ENCODE measurements around the gene VPS35.
"Not testable (repeated sequence)": the region's sequence is repeated elsewhere in the genome, so short reads cannot be mapped to it uniquely, and the experiment has no call there.

The VPS35 gene

DNA sequence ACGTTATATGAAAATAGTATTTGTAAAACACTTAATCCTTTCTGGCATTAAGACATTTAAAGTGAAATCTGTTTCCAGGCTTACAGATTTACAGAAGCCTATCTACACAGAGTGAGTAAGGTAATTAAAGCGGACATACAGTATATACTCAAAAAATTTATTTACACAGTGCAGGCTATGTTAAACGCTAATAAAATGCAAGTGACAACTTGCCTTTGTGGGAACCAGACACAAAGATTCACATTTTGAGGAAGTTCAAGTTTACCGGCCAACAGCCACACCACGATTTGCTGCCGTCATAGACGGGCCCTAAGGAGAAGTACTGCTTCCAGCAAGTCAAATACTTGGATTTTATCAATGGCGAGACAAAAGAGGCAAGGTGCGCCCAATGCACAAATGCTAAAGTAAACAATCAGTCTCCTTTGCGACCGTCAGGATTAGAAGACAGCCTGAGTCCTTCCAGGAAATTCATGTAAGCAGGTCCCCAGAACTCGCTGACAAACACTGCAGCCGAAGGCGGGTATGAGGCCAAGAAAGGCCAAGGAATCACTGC, 801 bp downstream of the VPS35 start:
- CTCF ChIA-PET = no interaction called here
- POLR2A ChIA-PET = no interaction called here
- no peak for DNase-seq (ENCODE audit: low read depth, low spot score)
- H3K4me3 ChIP-seq (ENCODE audit: low read depth, low read length) = peak overlapping the region; percentile 89
- TF ChIP-seq, protein P1, sequence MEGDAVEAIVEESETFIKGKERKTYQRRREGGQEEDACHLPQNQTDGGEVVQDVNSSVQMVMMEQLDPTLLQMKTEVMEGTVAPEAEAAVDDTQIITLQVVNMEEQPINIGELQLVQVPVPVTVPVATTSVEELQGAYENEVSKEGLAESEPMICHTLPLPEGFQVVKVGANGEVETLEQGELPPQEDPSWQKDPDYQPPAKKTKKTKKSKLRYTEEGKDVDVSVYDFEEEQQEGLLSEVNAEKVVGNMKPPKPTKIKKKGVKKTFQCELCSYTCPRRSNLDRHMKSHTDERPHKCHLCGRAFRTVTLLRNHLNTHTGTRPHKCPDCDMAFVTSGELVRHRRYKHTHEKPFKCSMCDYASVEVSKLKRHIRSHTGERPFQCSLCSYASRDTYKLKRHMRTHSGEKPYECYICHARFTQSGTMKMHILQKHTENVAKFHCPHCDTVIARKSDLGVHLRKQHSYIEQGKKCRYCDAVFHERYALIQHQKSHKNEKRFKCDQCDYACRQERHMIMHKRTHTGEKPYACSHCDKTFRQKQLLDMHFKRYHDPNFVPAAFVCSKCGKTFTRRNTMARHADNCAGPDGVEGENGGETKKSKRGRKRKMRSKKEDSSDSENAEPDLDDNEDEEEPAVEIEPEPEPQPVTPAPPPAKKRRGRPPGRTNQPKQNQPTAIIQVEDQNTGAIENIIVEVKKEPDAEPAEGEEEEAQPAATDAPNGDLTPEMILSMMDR (IDR thresholded peaks at IDR 0.05; ENCODE audit: insufficient read depth, low read length, missing control alignments) = no peak

DNA sequence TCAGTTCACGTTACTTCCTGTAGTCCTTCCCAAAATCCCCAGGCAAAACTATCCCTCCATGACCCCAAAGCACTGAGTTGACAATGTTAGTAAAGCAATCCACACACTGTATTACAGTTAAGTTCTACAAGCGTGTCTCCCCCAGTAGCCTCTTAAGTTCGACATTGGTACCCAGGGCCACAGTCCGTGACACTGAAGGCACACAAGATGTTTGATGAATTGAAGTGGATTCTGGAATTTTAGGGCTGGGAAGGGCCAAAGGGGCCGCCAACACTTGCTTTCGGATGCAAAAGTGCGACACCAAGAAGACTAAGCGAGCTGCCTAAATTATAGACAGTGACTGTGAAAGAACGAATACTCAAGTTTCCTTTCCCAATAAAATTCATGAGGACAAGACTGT, 1.5 kb downstream of the VPS35 start:
- POLR2A ChIA-PET = no interaction called here
- peak overlapping the region; percentile 89 for H3K4me3 ChIP-seq (ENCODE audit: low read depth, low read length)
- CTCF ChIA-PET = interaction anchor here (1.5 to 1.6 kb wide), 3 partner anchors 13 to 114 kb away, joined by 4 to 13 read pairs (median 8); no protein-coding TSS in a partner anchor
- no peak for DNase-seq (ENCODE audit: low read depth, low spot score)
- TF ChIP-seq, protein P1 (IDR thresholded peaks at IDR 0.05; ENCODE audit: insufficient read depth, low read length, missing control alignments) = no peak

DNA sequence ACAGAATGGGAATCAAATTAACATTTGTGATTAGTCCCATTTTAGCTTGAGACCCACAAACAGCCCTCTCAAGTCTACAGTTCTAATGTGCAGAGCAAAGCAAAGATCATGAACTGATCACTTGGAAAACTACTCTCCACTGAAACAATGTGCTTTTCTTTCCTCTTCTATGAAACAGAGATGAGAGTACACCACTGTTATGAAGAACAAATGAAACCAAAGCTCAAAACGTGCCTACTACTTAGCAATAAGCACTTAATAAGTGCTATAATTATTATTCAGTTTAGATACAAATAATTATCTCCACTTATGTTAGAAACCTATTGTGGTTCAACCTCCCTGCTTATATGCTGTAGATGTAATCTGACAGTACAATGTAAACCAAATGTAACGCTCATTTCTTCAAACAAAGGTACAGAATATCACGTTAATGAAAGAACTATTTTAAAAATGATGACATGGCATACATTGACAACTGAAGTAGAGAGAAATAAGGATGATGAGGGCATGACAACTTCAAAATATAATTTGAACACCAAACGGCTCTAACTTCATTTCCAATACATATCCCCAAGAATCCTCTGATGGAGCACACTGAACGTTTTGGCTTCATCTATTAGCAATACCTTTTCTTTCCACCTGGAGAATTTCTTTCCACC, 2.0 kb downstream of the VPS35 start:
- TF ChIP-seq, protein P1 (IDR thresholded peaks at IDR 0.05; ENCODE audit: insufficient read depth, low read length, missing control alignments) = no peak
- DNase-seq (ENCODE audit: low read depth, low spot score) = no peak
- CTCF ChIA-PET = interaction anchor here (0.6 to 1.6 kb wide), 4 partner anchors 13 to 192 kb away, joined by 3 to 13 read pairs (median 6); no protein-coding TSS in a partner anchor
- POLR2A ChIA-PET = no interaction called here
- H3K4me3 ChIP-seq (ENCODE audit: low read depth, low read length) = no peak overlapping the region; the same call in 1 of the 2 replicates

DNA sequence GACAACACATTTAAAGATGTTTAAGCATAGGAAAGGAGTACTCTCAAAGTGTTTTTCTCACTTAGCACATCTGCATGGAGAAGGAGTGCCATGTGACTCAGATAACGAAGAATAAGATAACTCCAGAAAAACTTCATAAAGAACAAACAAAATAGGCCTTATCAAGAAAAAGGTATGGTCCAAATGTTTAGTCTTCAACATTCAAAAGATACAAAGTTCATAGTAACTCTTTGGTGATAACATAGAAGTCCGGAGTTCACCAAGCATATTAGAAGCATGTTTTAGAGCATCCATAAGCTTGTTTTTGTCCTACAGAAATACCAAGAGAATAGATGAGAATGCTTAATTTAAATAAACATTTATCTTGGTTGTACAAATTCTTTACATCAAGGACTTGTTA, 7.1 kb downstream of the VPS35 start:
- DNase-seq (ENCODE audit: low read depth, low spot score); H3K4me3 ChIP-seq (ENCODE audit: low read depth, low read length); POLR2A ChIA-PET: not testable (repeated sequence)
- CTCF ChIA-PET = interaction anchor here (1.3 to 1.8 kb wide), 3 partner anchors 8 to 120 kb away, joined by 3 to 8 read pairs (median 6); no protein-coding TSS in a partner anchor

DNA sequence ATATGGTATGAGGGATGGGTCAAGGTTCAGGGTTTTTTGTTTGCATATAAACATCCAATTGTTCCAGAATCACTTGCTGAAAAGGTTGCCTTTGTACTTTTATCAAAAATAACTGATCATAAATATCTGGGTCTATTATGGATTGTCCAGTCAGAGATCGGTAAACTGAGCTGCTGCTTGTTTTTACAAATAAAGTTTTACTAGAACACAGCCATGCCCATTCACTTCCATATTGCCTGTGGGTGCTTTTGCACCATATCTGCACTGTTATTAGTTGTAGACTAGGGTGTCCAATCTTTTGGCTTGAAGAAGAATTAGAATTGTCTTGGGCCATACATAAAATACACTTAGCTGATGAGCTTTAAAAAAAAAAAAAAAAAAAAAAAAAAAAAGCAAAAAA, 11.0 kb downstream of the VPS35 start:
- DNase-seq (ENCODE audit: low read depth, low spot score); H3K4me3 ChIP-seq (ENCODE audit: low read depth, low read length); POLR2A ChIA-PET: not testable (repeated sequence)
- CTCF ChIA-PET = interaction anchor here (0.7 to 5.5 kb wide), 7 partner anchors 10 to 252 kb away, joined by 3 to 91 read pairs (median 5); no protein-coding TSS in a partner anchor

DNA sequence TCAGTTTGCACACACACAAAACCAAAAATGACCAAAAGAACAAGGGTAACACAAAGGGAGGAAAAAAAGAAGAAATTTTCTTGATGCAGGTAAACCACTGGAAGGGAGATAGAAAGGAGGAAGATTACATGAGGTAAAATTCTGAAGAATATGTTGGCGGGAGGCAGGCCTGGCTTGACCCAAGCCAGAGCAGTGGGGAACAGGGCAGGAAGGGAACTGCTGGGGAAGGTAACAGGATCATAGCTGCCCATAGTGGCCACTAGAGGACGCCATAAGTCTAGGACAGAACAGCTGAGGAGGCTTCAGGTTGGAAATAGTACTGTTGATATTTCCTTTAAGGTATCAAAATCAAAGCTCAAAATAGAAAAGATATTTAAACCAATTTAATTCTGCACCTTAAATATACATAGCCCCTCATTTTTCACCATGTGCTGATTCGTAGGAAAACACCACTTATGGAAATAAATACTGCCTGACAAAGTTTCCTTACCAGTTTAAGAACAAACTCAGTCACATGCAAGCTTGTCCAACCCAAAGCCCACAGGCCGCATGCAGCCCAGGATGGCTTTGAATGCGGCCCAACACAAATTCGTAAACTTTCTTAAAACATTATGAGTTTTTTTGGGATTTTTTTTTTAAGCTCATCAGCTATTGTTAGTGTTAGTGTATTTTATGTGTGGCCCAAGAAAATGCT, 15.5 kb downstream of the VPS35 start:
- TF ChIP-seq, protein P1 (IDR thresholded peaks at IDR 0.05; ENCODE audit: insufficient read depth, low read length, missing control alignments) = peak; percentile 82
- POLR2A ChIA-PET = no interaction called here
- no peak overlapping the region for H3K4me3 ChIP-seq (ENCODE audit: low read depth, low read length)
- CTCF ChIA-PET = interaction anchor here (0.6 to 5.5 kb wide), 33 partner anchors 9 to 364 kb away, joined by 3 to 91 read pairs (median 5); partner anchors contain the start of genes GPT2 and ORC6
- DNase-seq (ENCODE audit: low read depth, low spot score) = no peak

DNA sequence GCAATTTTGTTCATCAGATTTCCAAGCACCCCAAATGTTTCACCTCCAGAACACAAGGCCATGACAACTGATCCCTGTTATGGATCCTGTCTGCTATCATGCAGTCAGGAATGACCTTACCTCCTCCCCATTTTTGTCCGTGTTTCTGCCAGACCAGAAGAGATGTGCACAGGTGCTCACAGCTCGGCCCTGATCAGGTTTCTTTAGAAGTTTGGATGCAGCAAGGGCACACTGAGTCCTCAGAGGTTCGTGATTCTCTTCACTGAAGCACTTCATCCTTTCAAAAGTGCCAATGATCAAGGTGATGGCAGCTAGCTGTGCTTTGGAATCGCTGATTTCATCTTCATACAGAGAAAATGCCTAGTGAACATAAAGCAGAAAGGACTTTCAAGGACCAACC, 26.9 kb downstream of the VPS35 start:
- TF ChIP-seq, protein P1 (IDR thresholded peaks at IDR 0.05; ENCODE audit: insufficient read depth, low read length, missing control alignments) = no peak
- no peak for DNase-seq (ENCODE audit: low read depth, low spot score)
- CTCF ChIA-PET = interaction anchor here (0.7 to 1.4 kb wide), 4 partner anchors 10 to 109 kb away, joined by 3 to 7 read pairs (median 3); no protein-coding TSS in a partner anchor
- POLR2A ChIA-PET = no interaction called here
- no peak overlapping the region for H3K4me3 ChIP-seq (ENCODE audit: low read depth, low read length)

All from AG04449 (cell line).